ENCODE data around the gene ZNF217.
"Not testable (repeated sequence)": the region's sequence is repeated elsewhere in the genome, so short reads cannot be mapped to it uniquely, and the experiment has no call there.

Gene ZNF217

GRCh38 chr20:53597521-53598120, 4.0 kb upstream of the ZNF217 start:
- Histone ChIP-seq H3K4me1 (ENCODE audit: control extremely low read depth in 1 of 4, control insufficient read depth in 4 of 4, insufficient read depth in 4 of 4, low read length in 3 of 4) (peaks cover 3 to 39% (median 20%) of the 10 kb centered on the region in 4 experiments), H3K27me3 (replicated peaks in 2 of 5; ENCODE audit: control insufficient read depth in 4 of 5, insufficient read depth in 5 of 5, low read length in 4 of 5) (no peaks in the 10 kb centered on the region), H3K9me3 (ENCODE audit: control extremely low read depth in 1 of 5, control insufficient read depth in 4 of 5, insufficient read depth in 2 of 5, low read depth in 1 of 5, low read length in 4 of 5) (no peaks in the 10 kb centered on the region), H3K36me3 (ENCODE audit: control insufficient read depth in 4 of 4, insufficient read depth in 4 of 4, low read length in 3 of 4) (no peaks in the 10 kb centered on the region), H3K4me3 (ENCODE audit: control insufficient read depth in 1 of 7, extremely low read depth in 1 of 7, insufficient read depth in 4 of 7, low read depth in 2 of 7, low read length in 6 of 7) (no peak overlapping the region), H3K27ac (ENCODE audit: insufficient read depth in 1 of 2, low read depth in 1 of 2, low read length in 2 of 2, poor library complexity in 1 of 2, severe bottlenecking in 2 of 2) (no peak overlapping the region)
- POLR2A ChIA-PET: no interaction called here
- no CpG with 5 or more reads among the region's 4 CpGs for WGBS (ENCODE audit: insufficient coverage)
- CTCF ChIA-PET: interaction anchor here (1.8 kb wide), 1 partner anchor 25 kb away, joined by 6 read pairs; no protein-coding TSS in a partner anchor
- DNase-seq: no peak

GRCh38 chr20:53597030-53597482, 3.4 kb upstream of the ZNF217 start:
- Histone ChIP-seq H3K4me1 (ENCODE audit: control extremely low read depth in 1 of 4, control insufficient read depth in 4 of 4, insufficient read depth in 4 of 4, low read length in 3 of 4) (peaks cover 3 to 39% (median 20%) of the 10 kb centered on the region in 4 experiments), H3K27me3 (replicated peaks in 2 of 5; ENCODE audit: control insufficient read depth in 4 of 5, insufficient read depth in 5 of 5, low read length in 4 of 5) (no peaks in the 10 kb centered on the region), H3K27ac (ENCODE audit: insufficient read depth in 1 of 2, low read depth in 1 of 2, low read length in 2 of 2, poor library complexity in 1 of 2, severe bottlenecking in 2 of 2) (no peak overlapping the region), H3K9me3 (ENCODE audit: control extremely low read depth in 1 of 5, control insufficient read depth in 4 of 5, insufficient read depth in 2 of 5, low read depth in 1 of 5, low read length in 4 of 5) (no peaks in the 10 kb centered on the region), H3K36me3 (ENCODE audit: control insufficient read depth in 4 of 4, insufficient read depth in 4 of 4, low read length in 3 of 4) (no peaks in the 10 kb centered on the region), H3K4me3 (ENCODE audit: control insufficient read depth in 1 of 7, extremely low read depth in 1 of 7, insufficient read depth in 4 of 7, low read depth in 2 of 7, low read length in 6 of 7) (no peak overlapping the region)
- ChIA-PET CTCF (interaction anchor here (0.7 to 1.8 kb wide), 4 partner anchors 9 to 134 kb away, joined by 3 to 6 read pairs (median 4); no protein-coding TSS in a partner anchor), POLR2A (interaction anchor here (0.6 kb wide), 1 partner anchor 338 kb away, joined by 3 read pairs; no protein-coding TSS in a partner anchor)
- no peak for DNase-seq
- 88% methylated on average over 2 of the region's 3 CpGs for WGBS (ENCODE audit: insufficient coverage)

- peak in 1 of 3 donors; percentile 25 for DNase-seq
- not testable (repeated sequence) for H3K9me3 ChIP-seq (ENCODE audit: control extremely low read depth in 1 of 5, control insufficient read depth in 4 of 5, insufficient read depth in 2 of 5, low read depth in 1 of 5, low read length in 4 of 5); H3K27me3 ChIP-seq (replicated peaks in 2 of 5; ENCODE audit: control insufficient read depth in 4 of 5, insufficient read depth in 5 of 5, low read length in 4 of 5); H3K36me3 ChIP-seq (ENCODE audit: control insufficient read depth in 4 of 4, insufficient read depth in 4 of 4, low read length in 3 of 4)
- POLR2A ChIA-PET: interaction anchor here (0.6 to 1.6 kb wide), 2 partner anchors 26 to 339 kb away, joined by 3 to 4 read pairs; no protein-coding TSS in a partner anchor
- Histone ChIP-seq H3K4me1 (ENCODE audit: control extremely low read depth in 1 of 4, control insufficient read depth in 4 of 4, insufficient read depth in 4 of 4, low read length in 3 of 4) (peaks cover 3 to 39% (median 20%) of the 10 kb centered on the region in 4 experiments), H3K4me3 (ENCODE audit: control insufficient read depth in 1 of 7, extremely low read depth in 1 of 7, insufficient read depth in 4 of 7, low read depth in 2 of 7, low read length in 6 of 7) (peak overlapping the region in 5 of 7 experiments; percentile 20 to 64 (median 43)), H3K27ac (ENCODE audit: insufficient read depth in 1 of 2, low read depth in 1 of 2, low read length in 2 of 2, poor library complexity in 1 of 2, severe bottlenecking in 2 of 2) (peak overlapping the region; percentile 19 to 86)
- CTCF ChIA-PET: interaction anchor here (0.7 to 2.2 kb wide), 5 partner anchors 10 to 135 kb away, joined by 3 to 6 read pairs (median 4); no protein-coding TSS in a partner anchor
- WGBS (ENCODE audit: insufficient coverage): 40% methylated on average over 5 of the region's 12 CpGs
Observed at GRCh38 chr20:53596189-53597001, 2.8 kb upstream of the ZNF217 start.

DNA sequence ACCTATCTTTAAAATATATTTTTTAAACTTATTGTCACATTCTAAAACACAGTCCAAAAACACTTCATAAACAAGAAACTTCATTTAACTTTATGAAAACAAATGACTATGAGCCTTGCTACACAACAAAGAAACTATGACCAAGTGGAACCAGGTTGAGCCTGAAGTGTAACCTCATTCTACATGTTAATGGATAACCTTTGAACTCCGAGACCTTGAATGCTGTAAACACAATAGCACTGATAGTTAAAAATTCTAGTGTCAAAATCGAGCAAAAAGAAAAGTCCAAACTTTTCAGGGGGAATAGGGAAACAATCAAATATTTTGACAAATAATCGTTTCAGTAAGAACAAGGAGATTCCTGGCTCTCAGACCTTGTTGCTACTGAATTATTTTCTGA, 2.1 kb upstream of the ZNF217 start:
- H3K27ac ChIP-seq (ENCODE audit: insufficient read depth in 1 of 2, low read depth in 1 of 2, low read length in 2 of 2, poor library complexity in 1 of 2, severe bottlenecking in 2 of 2): peak overlapping the region in 1 of 2 experiments; percentile 86
- WGBS (ENCODE audit: insufficient coverage): no CpG with 5 or more reads among the region's 3 CpGs
- not testable (repeated sequence) for H3K9me3 ChIP-seq (ENCODE audit: control extremely low read depth in 1 of 5, control insufficient read depth in 4 of 5, insufficient read depth in 2 of 5, low read depth in 1 of 5, low read length in 4 of 5); DNase-seq; H3K36me3 ChIP-seq (ENCODE audit: control insufficient read depth in 4 of 4, insufficient read depth in 4 of 4, low read length in 3 of 4); H3K27me3 ChIP-seq (replicated peaks in 2 of 5; ENCODE audit: control insufficient read depth in 4 of 5, insufficient read depth in 5 of 5, low read length in 4 of 5)
- CTCF ChIA-PET: interaction anchor here (0.8 to 2.2 kb wide), 4 partner anchors 13 to 319 kb away, joined by 3 to 7 read pairs (median 4); no protein-coding TSS in a partner anchor
- H3K4me1 ChIP-seq (ENCODE audit: control extremely low read depth in 1 of 4, control insufficient read depth in 4 of 4, insufficient read depth in 4 of 4, low read length in 3 of 4): peaks cover 3 to 39% (median 20%) of the 10 kb centered on the region in 4 experiments
- H3K4me3 ChIP-seq (ENCODE audit: control insufficient read depth in 1 of 7, extremely low read depth in 1 of 7, insufficient read depth in 4 of 7, low read depth in 2 of 7, low read length in 6 of 7): peak overlapping the region in 2 of 7 experiments; percentile 13 to 23
- POLR2A ChIA-PET: interaction anchor here (1.6 kb wide), 1 partner anchor 27 kb away, joined by 4 read pairs; no protein-coding TSS in a partner anchor

- H3K9me3 ChIP-seq (ENCODE audit: control extremely low read depth in 1 of 5, control insufficient read depth in 4 of 5, insufficient read depth in 2 of 5, low read depth in 1 of 5, low read length in 4 of 5): no peaks in the 10 kb centered on the region
- peak overlapping the region; percentile 72 to 86 for H3K27ac ChIP-seq (ENCODE audit: insufficient read depth in 1 of 2, low read depth in 1 of 2, low read length in 2 of 2, poor library complexity in 1 of 2, severe bottlenecking in 2 of 2)
- H3K4me3 ChIP-seq (ENCODE audit: control insufficient read depth in 1 of 7, extremely low read depth in 1 of 7, insufficient read depth in 4 of 7, low read depth in 2 of 7, low read length in 6 of 7): peak overlapping the region in 6 of 7 experiments; percentile 68 to 83 (median 76)
- H3K4me1 ChIP-seq (ENCODE audit: control extremely low read depth in 1 of 4, control insufficient read depth in 4 of 4, insufficient read depth in 4 of 4, low read length in 3 of 4): peaks cover 8 to 42% (median 23%) of the 10 kb centered on the region in 4 experiments
- ChIA-PET CTCF (interaction anchor here (0.8 to 2.2 kb wide), 8 partner anchors 11 to 320 kb away, joined by 3 to 7 read pairs (median 4); no protein-coding TSS in a partner anchor), POLR2A (interaction anchor here (1.0 to 2.2 kb wide), 3 partner anchors 15 to 37 kb away, joined by 4 to 9 read pairs (median 5); no protein-coding TSS in a partner anchor)
- H3K27me3 ChIP-seq (replicated peaks in 2 of 5; ENCODE audit: control insufficient read depth in 4 of 5, insufficient read depth in 5 of 5, low read length in 4 of 5): no peaks in the 10 kb centered on the region
- H3K36me3 ChIP-seq (ENCODE audit: control insufficient read depth in 4 of 4, insufficient read depth in 4 of 4, low read length in 3 of 4): no peaks in the 10 kb centered on the region
- 0% methylated on average over 1 of the region's 7 CpGs for WGBS (ENCODE audit: insufficient coverage)
- DNase-seq: peak in 1 of 3 donors; percentile 26
Observed at GRCh38 chr20:53595018-53595378, 1.4 kb upstream of the ZNF217 start.

GRCh38 chr20:53594068-53595017, 704 bp upstream of the ZNF217 start:
- CTCF ChIA-PET: interaction anchor here (0.9 to 2.2 kb wide), 8 partner anchors 12 to 321 kb away, joined by 3 to 7 read pairs (median 4); no protein-coding TSS in a partner anchor
- Histone ChIP-seq H3K27ac (ENCODE audit: insufficient read depth in 1 of 2, low read depth in 1 of 2, low read length in 2 of 2, poor library complexity in 1 of 2, severe bottlenecking in 2 of 2) (peak overlapping the region; percentile 72 to 86), H3K27me3 (replicated peaks in 2 of 5; ENCODE audit: control insufficient read depth in 4 of 5, insufficient read depth in 5 of 5, low read length in 4 of 5) (no peaks in the 10 kb centered on the region), H3K4me1 (ENCODE audit: control extremely low read depth in 1 of 4, control insufficient read depth in 4 of 4, insufficient read depth in 4 of 4, low read length in 3 of 4) (peaks cover 9 to 45% (median 27%) of the 10 kb centered on the region in 4 experiments), H3K9me3 (ENCODE audit: control extremely low read depth in 1 of 5, control insufficient read depth in 4 of 5, insufficient read depth in 2 of 5, low read depth in 1 of 5, low read length in 4 of 5) (no peaks in the 10 kb centered on the region), H3K4me3 (ENCODE audit: control insufficient read depth in 1 of 7, extremely low read depth in 1 of 7, insufficient read depth in 4 of 7, low read depth in 2 of 7, low read length in 6 of 7) (peak overlapping the region; percentile 52 to 86 (median 77)), H3K36me3 (ENCODE audit: control insufficient read depth in 4 of 4, insufficient read depth in 4 of 4, low read length in 3 of 4) (no peaks in the 10 kb centered on the region)
- peak; percentile 87 to 94 (median 93) for DNase-seq
- 1% methylated on average over 48 of the region's 110 CpGs for WGBS (ENCODE audit: insufficient coverage)
- POLR2A ChIA-PET: interaction anchor here (0.6 to 2.2 kb wide), 5 partner anchors 15 to 324 kb away, joined by 3 to 9 read pairs (median 4); no protein-coding TSS in a partner anchor
